Uterus (tissue), 2 donors: ENCODE data around the gene SERINC2.

ENCODE experiments used
- CTCF ChIP-seq, 4 experiments: fragments of 200-600 bp in 2 of 4; fragments of 450-650 bp in 2 of 4; sonication (generic) in 2 of 4; IDR thresholded peaks; one replicate each; pipeline ENCODE4 v1.5.1; 2016 to 2019; ENCODE audit warnings: antibody characterized with exemption in 4 of 4, mild to moderate bottlenecking in 2 of 4, moderate library complexity in 1 of 4
- POLR2A ChIP-seq, 2 donors: fragments of 450-650 bp; IDR thresholded peaks; one replicate each; pipeline ENCODE4 v1.6.1; 2016; ENCODE audit warnings: antibody characterized with exemption in 2 of 2, mild to moderate bottlenecking in 1 of 2, moderate library complexity in 1 of 2

GRCh38 chr1:31381394-31382294 lies 31.4 kb upstream of the SERINC2 start:
- no peak for TF ChIP-seq POLR2A (IDR thresholded peaks at IDR 0.05)
- no peak for TF ChIP-seq CTCF (IDR thresholded peaks at IDR 0.05)
